Ammon's horn (tissue), 1 donor: ENCODE measurements around the gene KIF4B.

Experiments
- DNase-seq: peaks from one replicate; pipeline ENCODE4 v3.0.0-alpha.2; 2016; ENCODE audit warnings: low spot score

The KIF4B gene

DNA sequence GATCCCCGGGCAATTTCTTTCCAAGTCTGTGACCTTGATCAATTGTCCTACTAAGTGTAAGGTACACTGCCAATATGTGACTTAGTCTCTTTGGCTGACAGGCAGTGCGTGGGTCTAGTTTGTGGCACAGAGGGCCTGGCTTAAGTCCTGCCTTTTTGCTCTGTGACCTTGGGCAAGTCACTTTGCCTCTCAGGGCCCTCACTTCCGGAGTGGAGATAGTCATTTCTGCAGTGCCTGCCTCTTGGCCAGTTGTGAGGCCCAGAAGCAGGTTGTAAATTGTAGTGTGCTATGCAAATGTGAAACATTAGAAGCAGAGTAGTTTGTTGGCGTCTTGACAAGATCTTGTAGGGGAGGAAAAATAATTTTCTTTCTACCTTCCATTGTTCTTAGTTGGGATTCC lies 39.0 kb downstream of the KIF4B start:
- DNase-seq = no peak

DNA sequence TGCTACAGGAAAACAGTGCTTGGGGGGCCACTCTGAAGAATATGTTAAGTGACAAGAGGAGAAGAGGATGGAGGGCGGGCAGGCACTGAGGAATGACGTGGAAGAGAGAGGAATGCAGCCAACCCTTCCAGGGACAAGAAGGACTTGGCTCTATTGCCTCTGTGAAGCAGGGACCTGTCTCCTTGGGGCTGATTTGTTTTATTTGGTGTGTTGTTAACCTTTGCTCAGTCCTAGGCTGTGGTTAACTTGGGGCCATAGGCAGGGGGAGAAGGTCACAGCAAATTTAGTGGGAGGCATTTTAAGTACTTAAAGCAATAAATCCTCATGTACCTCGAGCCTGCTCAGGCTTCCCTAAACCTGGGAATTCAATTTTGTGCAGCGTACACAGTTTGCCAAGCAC lies 39.9 kb downstream of the KIF4B start:
- DNase-seq = no peak

DNA sequence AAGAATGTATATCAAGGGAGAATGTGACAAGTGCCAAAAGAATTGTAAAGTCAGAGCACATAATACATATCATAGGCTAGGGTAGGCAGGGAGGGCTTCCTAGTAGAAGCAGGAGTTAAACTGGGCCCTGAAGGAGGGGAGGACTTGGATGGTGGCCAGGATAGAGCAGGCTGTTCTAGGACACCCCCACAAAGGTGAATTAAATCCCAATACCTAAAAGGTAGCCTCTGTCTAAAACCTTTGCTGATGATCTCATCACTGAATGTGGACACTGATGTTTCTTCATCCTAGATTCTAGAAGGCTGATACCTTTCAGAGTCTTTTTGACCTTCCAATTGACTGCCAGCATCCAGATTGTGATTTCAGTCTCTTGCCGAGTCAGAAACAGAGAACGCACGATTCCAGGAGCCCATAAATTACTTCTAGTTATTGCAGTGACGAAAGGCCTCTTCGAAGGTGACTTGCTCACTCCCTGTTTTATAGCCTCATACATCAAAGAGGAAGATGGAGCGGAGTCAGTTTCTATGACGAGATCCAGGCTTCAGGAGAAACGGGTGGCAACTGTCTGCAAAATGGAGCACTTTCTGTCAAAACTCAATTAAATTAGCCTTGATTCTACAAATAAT lies 43.2 kb downstream of the KIF4B start:
- DNase-seq = no peak

DNA sequence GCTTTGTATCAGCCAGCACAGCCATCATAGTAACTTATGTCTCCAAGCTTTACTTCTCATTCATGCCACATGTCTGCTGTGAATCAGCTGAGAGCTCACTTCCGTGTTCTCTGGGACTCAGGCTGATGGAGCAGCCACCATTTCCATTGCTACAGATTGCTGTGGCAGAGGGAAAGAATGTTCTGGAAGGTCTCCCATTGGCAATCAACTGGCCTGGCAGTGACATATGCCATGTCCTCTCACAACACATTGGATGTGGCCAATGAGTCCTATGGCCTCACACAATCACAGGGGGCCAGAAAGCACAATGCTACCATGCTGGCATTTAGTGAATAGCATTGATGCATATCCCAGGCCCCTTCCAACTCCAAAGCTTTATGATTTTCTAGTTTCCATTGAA lies 44.1 kb downstream of the KIF4B start:
- no peak for DNase-seq

DNA sequence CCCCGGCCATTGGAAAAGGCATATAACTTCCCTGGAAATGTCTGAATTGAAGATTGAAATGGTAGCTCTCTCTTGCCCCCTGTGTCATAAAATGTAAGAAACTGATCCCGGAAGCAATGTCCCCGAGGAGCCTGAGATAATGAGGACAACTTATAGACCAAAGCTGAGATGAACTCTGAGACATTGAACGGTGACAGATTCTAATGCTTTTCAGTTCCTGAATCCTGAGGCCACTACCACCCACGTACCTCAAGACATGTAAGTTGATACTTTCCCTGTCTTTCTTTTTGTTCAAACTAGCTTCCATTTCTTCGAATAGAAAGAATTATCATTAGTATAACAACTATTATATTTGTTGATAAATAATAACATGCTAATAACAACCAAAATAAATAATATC lies 51.0 kb downstream of the KIF4B start:
- no peak for DNase-seq

DNA sequence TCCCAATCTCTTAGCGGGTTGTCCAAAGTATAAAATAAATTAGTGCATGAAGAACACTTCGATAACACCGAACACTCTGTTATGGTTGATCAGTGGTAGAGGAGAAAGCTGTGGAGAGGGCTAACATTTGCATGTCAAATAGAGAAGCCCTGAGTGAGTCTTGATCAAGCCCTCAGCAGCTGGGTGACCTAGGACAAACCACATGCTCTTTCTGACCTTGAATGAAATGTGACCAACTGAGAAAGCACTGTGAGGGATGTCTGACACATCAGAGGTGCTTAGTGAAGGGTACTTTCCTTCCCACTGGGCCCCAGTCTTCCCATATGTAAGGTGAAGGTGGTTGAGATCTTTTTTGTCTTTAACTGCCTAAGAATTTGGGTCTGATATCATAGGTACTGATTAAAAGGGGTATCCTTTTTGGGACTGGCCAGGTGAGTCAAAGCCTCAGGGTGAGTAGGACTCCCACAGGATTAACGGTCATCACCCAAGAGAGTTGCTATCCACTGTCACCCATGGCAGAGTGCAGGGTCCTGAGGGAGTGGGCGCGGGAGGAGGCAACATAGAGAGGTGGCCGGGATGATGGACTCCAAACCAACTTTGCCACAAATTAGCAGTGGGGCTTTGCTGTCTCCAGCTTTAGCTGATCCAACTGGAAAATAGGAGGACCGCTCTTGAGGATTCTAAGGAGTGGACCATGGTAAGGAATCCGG lies 53.5 kb downstream of the KIF4B start:
- no peak for DNase-seq
